Activated CD4-positive, alpha-beta T cell treated with anti-CD3 and anti-CD28 coated beads, Interleukin-2, Interleukin-6, amounts not matched to agents 100 ng/mL and 50 ng/mL, durations not matched to agents 16 hours and 8 hours (primary cell): Measurements from ENCODE around the gene RANBP10.
"Not testable (repeated sequence)": the region's sequence is repeated elsewhere in the genome, so short reads cannot be mapped to it uniquely, and the experiment has no call there.

Experiments
- DNase-seq: peaks from one replicate; pipeline ENCODE4 v3.0.0-alpha.2; 2020

Gene RANBP10

GRCh38 chr16:67806428-67807147 is at the start of gene RANBP10, which contains the start of gene TSNAXIP1:
Gene RANBP10 (minus strand): TSS chr16:67806560. CDS start chr16:67806536, 24 bp downstream.
Gene TSNAXIP1 (plus strand): TSS chr16:67806889. CDS start chr16:67807150, 261 bp downstream.
- peak; percentile 98 for DNase-seq

- DNase-seq: no peak
Observed at GRCh38 chr16:67855789-67856188, 49.4 kb upstream of the RANBP10 start.

- DNase-seq: no peak
Observed at GRCh38 chr16:67853670-67854069, 47.3 kb upstream of the RANBP10 start.

GRCh38 chr16:67848118-67848517 is 41.8 kb upstream of the RANBP10 start:
- DNase-seq: no peak

GRCh38 chr16:67847064-67847861 is 40.9 kb upstream of the RANBP10 start, which contains the start of gene CENPT:
Gene CENPT (minus strand): TSS chr16:67847693. CDS start chr16:67833859, 13,834 bp downstream.
- DNase-seq: peak; percentile 24

GRCh38 chr16:67846320-67847063 is 40.1 kb upstream of the RANBP10 start, which contains the start of gene NUTF2:
Gene NUTF2 (plus strand): TSS chr16:67846933. CDS start chr16:67865131, 18,198 bp downstream.
- peak; percentile 98 for DNase-seq

- DNase-seq: no peak
Observed at GRCh38 chr16:67846063-67846319, 39.6 kb upstream of the RANBP10 start.

- no peak for DNase-seq
Observed at GRCh38 chr16:67845291-67846062, 39.1 kb upstream of the RANBP10 start.

GRCh38 chr16:67844497-67844896 is 38.1 kb upstream of the RANBP10 start:
- DNase-seq: no peak

GRCh38 chr16:67843343-67843765 is 37.0 kb upstream of the RANBP10 start:
- no peak for DNase-seq

GRCh38 chr16:67842509-67843342 is 36.4 kb upstream of the RANBP10 start:
- DNase-seq: peak; percentile 69

- peak; percentile 98 for DNase-seq
Observed at GRCh38 chr16:67841816-67842508, 35.6 kb upstream of the RANBP10 start, which contains the start of gene THAP11. Gene THAP11 (plus strand): TSS chr16:67842320. CDS start chr16:67842555, 235 bp downstream.

- no peak for DNase-seq
Observed at GRCh38 chr16:67841198-67841815, 34.9 kb upstream of the RANBP10 start.

GRCh38 chr16:67837811-67838210 is 31.5 kb upstream of the RANBP10 start:
- no peak for DNase-seq

- not testable (repeated sequence) for DNase-seq
Observed at GRCh38 chr16:67837190-67837589, 30.8 kb upstream of the RANBP10 start.

GRCh38 chr16:67834242-67834614 is 27.9 kb upstream of the RANBP10 start:
- DNase-seq: no peak

- DNase-seq: peak; percentile 97
Observed at GRCh38 chr16:67833415-67834241, 27.3 kb upstream of the RANBP10 start.

GRCh38 chr16:67833030-67833414 is 26.7 kb upstream of the RANBP10 start:
- no peak for DNase-seq

GRCh38 chr16:67828651-67829050 is 22.3 kb upstream of the RANBP10 start:
- DNase-seq: no peak
